ENCODE data around the gene PLCB1.

- no peak for TF ChIP-seq CTCF (IDR thresholded peaks at IDR 0.05; ENCODE audit: low read depth, low read length)
- no peak for TF ChIP-seq POLR2A (IDR thresholded peaks at IDR 0.05; ENCODE audit: extremely low read depth, insufficient read length)
- no peak for TF ChIP-seq MAX (IDR thresholded peaks at IDR 0.05; ENCODE audit: low read depth, low read length)
- TF ChIP-seq MYC (IDR thresholded peaks at IDR 0.05; ENCODE audit: low read depth, low read length): no peak
These were observed 451.5 kb downstream of the PLCB1 start for GRCh38 chr20:8583566-8584043.
